GM21529 (cell line): Measurements from ENCODE around the gene TMEM100.
A peak's percentile ranks its signal among the peaks of the same experiment; 100 is the strongest.

Source experiments
- ATAC-seq: cut with Tn5 transposase; IDR thresholded peaks from one replicate; pipeline ENCODE4 v1.9.1; 2021; ENCODE audit not compliant: unreplicated experiment

TMEM100 gene

GRCh38 chr17:55720919-55721836, 1.5 kb downstream of the TMEM100 start:
- no peak for ATAC-seq

DNA sequence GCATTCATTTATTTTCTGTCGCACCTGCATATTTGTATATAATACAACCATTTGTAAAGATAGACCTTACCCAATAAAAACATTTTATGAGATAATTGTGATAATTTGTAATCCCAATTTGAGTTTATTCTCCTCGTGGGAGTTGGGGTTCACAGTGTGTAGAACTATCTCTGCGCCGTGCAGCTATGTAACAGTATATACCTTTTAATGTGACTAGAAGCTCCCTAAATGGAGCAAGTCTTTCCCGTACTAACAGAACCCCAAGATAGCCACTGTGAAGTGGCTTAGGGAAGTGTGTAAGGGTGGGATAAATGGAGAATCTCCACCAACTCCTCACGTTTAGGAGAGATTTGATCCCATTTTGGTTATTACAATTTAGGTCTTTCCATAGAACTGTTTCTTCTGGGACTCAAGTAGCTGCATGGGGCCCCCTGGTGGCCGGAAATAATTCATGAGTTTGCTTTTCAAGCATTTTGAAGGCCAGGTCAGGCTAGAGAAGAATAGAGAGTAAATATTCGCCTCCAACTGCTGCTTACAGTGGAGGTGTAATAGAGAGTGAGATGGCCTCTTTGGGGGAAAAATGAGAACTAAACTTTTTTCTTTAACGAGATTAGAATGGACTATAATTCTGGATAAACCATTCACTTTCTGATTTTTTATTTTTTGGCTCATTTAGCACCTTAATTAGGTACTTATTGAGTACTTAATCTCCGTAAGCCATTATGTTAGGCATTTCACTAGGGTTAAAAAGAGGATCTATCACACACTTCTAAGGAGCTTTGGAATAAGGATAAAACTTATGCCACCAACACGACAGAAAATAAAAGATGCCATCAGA, 4.5 kb downstream of the TMEM100 start:
- no peak for ATAC-seq

GRCh38 chr17:55717432-55717831, 5.2 kb downstream of the TMEM100 start:
- no peak for ATAC-seq

GRCh38 chr17:55710829-55711496, 11.7 kb downstream of the TMEM100 start:
- ATAC-seq: no peak

- no peak for ATAC-seq
These were observed 12.3 kb downstream of the TMEM100 start for GRCh38 chr17:55710410-55710809.

DNA sequence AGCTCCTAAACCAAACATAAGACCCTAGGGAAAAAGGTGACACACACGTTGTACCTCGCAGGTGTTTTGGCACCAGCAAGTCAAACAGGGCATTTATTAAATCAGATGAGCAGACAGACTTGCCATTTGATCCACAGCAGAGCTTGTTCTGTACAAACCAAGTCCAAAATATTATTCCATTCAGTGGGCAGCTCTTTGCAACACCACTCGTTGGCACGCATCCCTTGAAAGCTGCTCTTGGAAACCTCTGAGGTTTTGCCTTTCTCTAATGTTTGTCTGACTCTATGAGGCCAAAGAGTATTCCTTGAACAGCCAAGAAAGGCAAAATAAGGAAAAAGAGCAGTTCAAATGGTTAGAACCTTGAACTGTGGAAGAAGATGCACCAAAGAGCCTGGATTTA, 12.7 kb downstream of the TMEM100 start:
- ATAC-seq: no peak

GRCh38 chr17:55709440-55709839, 13.2 kb downstream of the TMEM100 start:
- no peak for ATAC-seq

DNA sequence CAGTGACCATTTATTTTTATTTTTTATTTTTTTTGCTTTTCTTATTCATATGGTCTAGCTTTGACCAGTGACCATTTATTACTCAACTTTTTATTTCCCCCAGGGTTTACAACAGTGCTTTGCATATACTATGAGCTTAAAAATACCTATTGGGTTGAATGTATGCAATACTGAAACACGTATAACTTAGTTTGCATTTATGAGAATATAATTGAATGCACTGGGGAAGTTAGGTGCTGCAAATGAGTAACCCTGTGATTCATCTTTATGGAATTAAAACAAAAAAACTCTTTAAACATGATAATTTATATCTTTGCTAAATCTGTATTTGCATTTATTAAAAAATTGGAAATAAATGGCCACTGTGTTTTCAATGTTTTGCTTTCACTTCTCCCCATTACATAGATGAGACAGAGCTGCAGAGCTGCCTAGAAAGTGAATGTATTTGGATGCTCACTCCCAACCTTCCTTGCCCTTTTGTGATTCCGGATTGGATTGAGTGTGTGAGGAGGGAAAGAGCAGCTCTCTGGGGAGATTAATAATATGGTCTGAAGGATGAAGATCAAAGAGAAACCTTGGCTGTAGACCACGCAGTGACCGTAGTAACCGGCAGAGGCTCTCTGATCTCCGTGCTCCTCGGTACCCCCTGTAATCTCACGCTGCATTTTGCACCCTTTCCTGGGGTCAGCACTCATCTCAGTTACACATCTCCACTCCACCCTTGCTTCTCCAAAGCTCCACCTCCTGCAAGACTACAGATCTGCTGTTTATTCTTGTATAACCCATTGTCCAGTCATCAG, 14.3 kb downstream of the TMEM100 start:
- ATAC-seq: no peak

- ATAC-seq: no peak
These were observed 15.6 kb downstream of the TMEM100 start for GRCh38 chr17:55706808-55707773.

GRCh38 chr17:55705847-55706246, 16.8 kb downstream of the TMEM100 start:
- peak; percentile 83 for ATAC-seq

- no peak for ATAC-seq
These were observed 18.3 kb downstream of the TMEM100 start for GRCh38 chr17:55704401-55704800.

GRCh38 chr17:55702150-55702549, 20.5 kb downstream of the TMEM100 start:
- no peak for ATAC-seq

- no peak for ATAC-seq
These were observed 23.3 kb downstream of the TMEM100 start for GRCh38 chr17:55699181-55699860.

GRCh38 chr17:55694286-55694910, 28.3 kb downstream of the TMEM100 start:
- no peak for ATAC-seq

- no peak for ATAC-seq
These were observed 29.1 kb downstream of the TMEM100 start for GRCh38 chr17:55693254-55694216.

GRCh38 chr17:55692276-55692675, 30.4 kb downstream of the TMEM100 start:
- no peak for ATAC-seq

DNA sequence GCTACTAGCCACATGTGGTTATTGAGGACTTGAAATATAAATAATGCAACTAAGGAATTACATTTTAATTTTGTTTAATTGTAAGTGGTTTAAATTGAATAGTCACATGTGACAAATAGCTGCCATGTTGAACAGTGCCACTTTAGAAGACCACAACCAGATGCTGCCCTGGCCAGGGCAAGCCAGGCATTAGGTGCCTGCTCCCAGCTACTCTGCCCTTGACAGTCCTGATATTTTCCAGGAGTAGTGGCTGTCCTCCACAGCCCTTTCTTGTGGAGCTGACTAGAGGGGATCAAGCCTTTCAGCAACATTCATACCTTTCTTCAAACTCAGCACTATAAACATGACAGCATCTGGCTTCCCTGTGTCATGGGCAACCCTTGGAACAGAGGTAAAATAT, 31.0 kb downstream of the TMEM100 start:
- no peak for ATAC-seq
